ENCODE results near the gene CTIF. TPM values are rescaled to one million over a fixed set of nuclear protein-coding genes. Genes with fewer than 3 reads are reported as not detected.

The CTIF gene
- total RNA-seq, 1 experiment from 2014 or later: 20.6 TPM

DNA sequence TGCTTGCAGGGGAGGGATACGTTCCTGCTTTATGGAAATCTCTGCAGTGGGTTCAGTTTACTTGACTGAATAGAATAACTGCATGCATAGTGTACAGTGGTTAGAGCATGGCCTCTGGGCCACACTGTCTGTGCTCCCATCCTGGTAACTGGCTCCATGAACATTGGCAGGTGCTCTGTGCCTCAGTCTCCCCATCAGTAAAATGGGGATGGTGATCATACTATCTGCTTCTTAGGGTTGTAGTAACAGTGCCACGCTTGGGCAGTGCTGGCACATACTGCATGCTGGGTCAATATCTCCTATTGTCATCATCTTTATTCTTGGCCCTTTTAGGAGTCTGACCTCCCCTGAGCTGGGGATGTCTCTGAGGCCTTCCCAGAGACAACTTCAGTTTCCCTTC is 117.3 kb downstream of the CTIF start:
- no peaks in the 10 kb centered on the region for H3K27me3 ChIP-seq
- DNase-seq: no peak
- H3K9me3 ChIP-seq: no peaks in the 10 kb centered on the region
- H3K36me3 ChIP-seq: no peaks in the 10 kb centered on the region
- H3K4me3 ChIP-seq: no peak overlapping the region

DNA sequence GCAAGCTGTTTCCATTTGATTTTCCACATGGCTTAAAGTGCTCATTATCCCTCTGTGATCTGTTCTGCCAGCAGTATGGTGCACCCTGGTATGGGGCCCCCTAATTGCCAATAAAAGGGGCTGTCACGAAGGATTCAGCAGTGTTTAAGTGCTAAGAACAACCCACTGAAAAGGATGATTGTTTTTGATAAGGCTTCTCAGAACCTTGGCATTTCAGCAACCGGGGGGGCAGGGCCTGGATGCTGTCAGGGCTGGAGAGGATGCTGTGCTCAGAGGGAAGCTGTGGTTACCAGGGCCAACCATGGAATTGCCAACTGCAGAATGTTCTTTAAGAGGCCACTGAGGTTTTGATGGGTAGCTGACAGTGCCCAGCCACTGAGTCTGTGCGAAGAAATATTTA is 117.8 kb downstream of the CTIF start:
- no peak overlapping the region for H3K4me3 ChIP-seq
- DNase-seq: no peak
- H3K36me3 ChIP-seq: no peaks in the 10 kb centered on the region
- H3K27me3 ChIP-seq: no peaks in the 10 kb centered on the region
- no peaks in the 10 kb centered on the region for H3K9me3 ChIP-seq

- H3K4me3 ChIP-seq: no peak overlapping the region
- H3K36me3 ChIP-seq: no peaks in the 10 kb centered on the region
- no peaks in the 10 kb centered on the region for H3K27me3 ChIP-seq
- H3K9me3 ChIP-seq: no peaks in the 10 kb centered on the region
- no peak for DNase-seq
These were observed 118.8 kb downstream of the CTIF start for GRCh38 chr18:48657447-48658120.

DNA sequence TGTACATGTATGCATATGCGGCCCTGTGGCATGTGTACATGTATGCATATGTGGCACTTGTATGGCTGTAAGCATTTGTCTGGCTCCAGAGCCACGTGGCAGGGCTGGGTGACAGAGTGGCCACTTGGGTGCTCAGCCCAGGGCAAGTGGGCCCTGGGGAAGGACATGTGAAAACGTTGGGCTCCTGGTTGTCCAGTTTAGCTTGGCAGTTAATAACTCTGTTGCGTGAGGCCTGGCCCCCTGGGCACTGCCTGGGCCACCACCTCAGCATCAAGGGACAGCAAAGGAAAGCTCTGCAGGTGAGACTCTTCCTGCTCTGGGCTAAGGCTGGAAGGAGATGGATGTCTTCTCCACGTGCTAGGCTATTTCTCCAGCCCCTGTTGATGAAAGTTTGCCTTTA is 119.9 kb downstream of the CTIF start:
- H3K27me3 ChIP-seq: no peaks in the 10 kb centered on the region
- no peak for DNase-seq
- H3K9me3 ChIP-seq: no peaks in the 10 kb centered on the region
- no peaks in the 10 kb centered on the region for H3K36me3 ChIP-seq
- no peak overlapping the region for H3K4me3 ChIP-seq

GRCh38 chr18:48659188-48660009 is 120.6 kb downstream of the CTIF start:
- H3K36me3 ChIP-seq: no peaks in the 10 kb centered on the region
- H3K9me3 ChIP-seq: no peaks in the 10 kb centered on the region
- no peak for DNase-seq
- no peaks in the 10 kb centered on the region for H3K27me3 ChIP-seq
- no peak overlapping the region for H3K4me3 ChIP-seq

DNA sequence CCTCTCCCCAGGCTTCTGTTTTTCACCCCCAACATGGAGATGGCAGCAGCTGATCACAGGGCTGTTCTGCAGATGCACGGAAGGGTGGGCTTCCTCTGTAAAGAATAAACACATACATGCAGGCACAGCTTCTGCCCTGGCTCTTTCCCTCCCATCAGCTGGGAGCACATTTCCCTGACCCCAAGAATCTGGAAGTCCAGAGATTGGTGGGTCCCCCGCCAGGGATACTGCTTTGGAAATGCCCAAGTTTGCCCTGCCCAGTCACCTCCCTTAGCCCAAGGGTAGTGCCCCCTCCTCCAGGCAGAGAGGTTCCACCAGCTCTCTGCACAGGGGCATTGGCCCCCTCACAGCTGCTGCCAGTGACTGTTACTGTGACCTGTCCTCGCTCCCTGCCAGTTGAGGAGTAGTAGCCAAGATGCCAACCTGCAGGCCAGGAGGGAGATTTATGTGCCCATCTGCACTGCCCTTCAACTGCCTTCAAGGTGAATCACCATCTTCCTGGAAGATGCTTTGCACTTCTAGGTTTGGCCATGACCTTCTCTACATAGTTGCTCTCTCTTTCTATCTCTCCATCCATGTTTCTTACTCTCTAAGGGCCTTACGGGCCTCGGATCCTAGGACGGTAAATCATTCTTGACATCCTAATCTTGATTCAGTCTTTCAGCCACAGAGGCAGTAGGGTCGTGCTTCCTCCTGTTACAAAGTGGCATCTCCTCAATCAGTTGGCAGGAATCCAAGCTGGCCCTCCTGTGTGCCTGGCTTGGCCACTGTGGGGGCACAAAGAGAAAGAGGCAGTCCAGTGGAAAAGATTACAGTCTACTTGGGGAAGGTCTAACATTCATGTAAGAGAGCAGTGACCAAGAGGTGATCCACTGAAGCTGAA is 121.8 kb downstream of the CTIF start:
- H3K4me3 ChIP-seq: no peak overlapping the region
- H3K36me3 ChIP-seq: peaks cover 6% of the 10 kb centered on the region
- no peaks in the 10 kb centered on the region for H3K9me3 ChIP-seq
- no peak for DNase-seq
- no peaks in the 10 kb centered on the region for H3K27me3 ChIP-seq

DNA sequence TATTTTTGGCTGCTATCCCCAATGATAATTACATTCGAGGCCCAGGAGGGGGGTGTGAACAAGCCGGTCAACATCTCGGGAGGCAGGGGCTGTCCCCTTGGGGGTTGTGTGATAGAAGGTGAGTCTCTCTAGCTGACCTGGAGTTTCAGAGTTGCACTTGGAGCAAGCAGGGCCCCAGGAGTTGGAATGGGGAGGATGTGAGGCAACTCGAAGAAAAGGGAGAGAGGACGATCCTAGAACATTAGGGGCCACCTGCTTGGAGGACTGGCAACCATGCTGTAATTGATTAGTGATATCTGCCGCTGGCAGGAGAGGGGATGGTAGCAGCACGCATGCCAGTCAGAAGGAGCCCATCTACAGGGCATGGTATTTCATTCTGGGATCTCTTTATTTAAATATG is 122.6 kb downstream of the CTIF start:
- no peaks in the 10 kb centered on the region for H3K9me3 ChIP-seq
- H3K27me3 ChIP-seq: no peaks in the 10 kb centered on the region
- H3K36me3 ChIP-seq: peaks cover 13% of the 10 kb centered on the region
- no peak for DNase-seq
- H3K4me3 ChIP-seq: no peak overlapping the region

- H3K27me3 ChIP-seq: no peaks in the 10 kb centered on the region
- no peak for DNase-seq
- H3K4me3 ChIP-seq: no peak overlapping the region
- H3K36me3 ChIP-seq: peaks cover 13% of the 10 kb centered on the region
- no peaks in the 10 kb centered on the region for H3K9me3 ChIP-seq
These were observed 123.3 kb downstream of the CTIF start for GRCh38 chr18:48662011-48662661.

GRCh38 chr18:48663096-48663930 is 124.5 kb downstream of the CTIF start:
- Histone ChIP-seq H3K36me3 (peaks cover 13% of the 10 kb centered on the region), H3K9me3 (no peaks in the 10 kb centered on the region), H3K4me3 (no peak overlapping the region), H3K27me3 (no peaks in the 10 kb centered on the region)
- no peak for DNase-seq

GRCh38 chr18:48663931-48664847 is 125.4 kb downstream of the CTIF start:
- Histone ChIP-seq H3K36me3 (peaks cover 13% of the 10 kb centered on the region), H3K9me3 (no peaks in the 10 kb centered on the region), H3K4me3 (no peak overlapping the region), H3K27me3 (no peaks in the 10 kb centered on the region)
- no peak for DNase-seq

GRCh38 chr18:48665654-48666053 is 126.8 kb downstream of the CTIF start:
- Histone ChIP-seq H3K4me3 (no peak overlapping the region), H3K9me3 (no peaks in the 10 kb centered on the region), H3K27me3 (no peaks in the 10 kb centered on the region), H3K36me3 (peaks cover 20% of the 10 kb centered on the region)
- DNase-seq: no peak

- H3K27me3 ChIP-seq: no peaks in the 10 kb centered on the region
- H3K4me3 ChIP-seq: no peak overlapping the region
- no peak for DNase-seq
- 0 out of 2 replicates have a peak, but pooled peaks cover 3% of the 10 kb centered on the region for H3K9me3 ChIP-seq
- H3K36me3 ChIP-seq: peaks cover 29% of the 10 kb centered on the region
These were observed 127.8 kb downstream of the CTIF start for GRCh38 chr18:48666613-48667012.

DNA sequence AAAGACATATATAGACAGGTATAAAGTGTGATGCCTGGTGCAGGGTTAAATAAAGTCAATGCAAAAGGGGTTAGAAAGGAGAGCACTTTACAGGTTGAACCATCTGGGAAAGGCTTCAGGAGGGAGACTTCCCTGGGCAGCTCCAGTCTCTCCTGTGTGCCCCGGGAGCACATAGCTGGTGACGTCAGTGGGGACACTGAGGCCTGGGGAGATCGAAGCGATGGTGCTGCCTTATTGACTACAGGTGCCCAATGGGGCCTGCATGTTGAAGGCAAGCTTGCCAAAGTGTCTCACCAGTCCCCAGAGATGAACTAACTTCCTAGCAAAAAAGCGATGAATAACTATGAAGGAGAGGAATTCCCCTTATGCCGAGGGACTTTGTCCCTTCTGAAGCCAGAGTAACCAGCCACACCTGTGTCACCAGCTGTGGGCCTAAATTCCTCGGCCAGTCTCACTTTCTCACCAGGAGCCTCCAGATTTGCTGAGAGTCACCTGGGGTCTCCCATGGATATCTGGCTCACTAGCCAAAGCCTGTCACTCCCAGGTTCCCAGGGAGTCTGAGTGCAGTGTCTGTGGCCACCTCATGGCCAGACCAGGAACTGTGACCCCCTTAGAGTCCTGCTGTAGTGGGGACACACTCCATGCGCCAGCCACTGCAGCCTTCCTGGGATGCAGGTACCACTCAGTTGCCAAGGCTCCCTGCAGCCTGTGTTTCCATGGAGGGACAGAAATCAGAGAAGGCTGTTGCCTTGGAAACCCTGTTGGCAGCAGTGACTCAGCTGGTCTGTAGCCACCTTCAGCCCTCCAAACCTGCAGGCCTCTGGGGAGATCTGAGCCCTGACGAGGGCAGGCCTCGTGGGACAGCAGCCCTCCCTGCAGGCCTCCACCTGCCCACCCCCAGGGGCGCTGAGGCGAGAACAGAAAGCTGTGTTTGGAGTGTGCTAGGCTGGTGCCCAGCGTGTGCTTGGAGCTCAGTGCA is 128.7 kb downstream of the CTIF start:
- 0 out of 2 replicates have a peak, but pooled peaks cover 4% of the 10 kb centered on the region for H3K9me3 ChIP-seq
- no peak for DNase-seq

More for the DNA sequence above, 128.7 kb downstream of the CTIF start:
- peaks cover 30% of the 10 kb centered on the region for H3K36me3 ChIP-seq
- no peak overlapping the region for H3K4me3 ChIP-seq
- no peaks in the 10 kb centered on the region for H3K27me3 ChIP-seq
